Stomach (tissue), 9 donors: Measurements from ENCODE around the gene ANKIB1. TPM values are rescaled to one million over a fixed set of nuclear protein-coding genes. Genes with fewer than 3 reads are reported as not detected.

Experiments used
- DNase-seq, 2 donors: peaks; one replicate each; pipeline versions ENCODE4 v3.0.0 to v3.0.0-alpha.2; 2013 to 2019
- H3K27ac ChIP-seq, 5 donors: fragments of 200-600 bp in 4 of 5; sonication (generic) in 4 of 5; one replicate each; pipeline ENCODE4 v1.5.1; 2013 to 2019; ENCODE audit warnings: mild to moderate bottlenecking in 1 of 5, moderate library complexity in 1 of 5
- H3K27me3 ChIP-seq, 3 donors: fragments of 200-600 bp; sonication (generic); one replicate each; pipeline ENCODE4 v1.5.1; 2017 to 2019; ENCODE audit warnings: mixed run types in 1 of 3
- H3K36me3 ChIP-seq, 4 donors: fragments of 200-600 bp; sonication (generic); 1 replicate in 3 of 4; 2 replicates in 1 of 4; pipeline ENCODE4 v1.5.1; 2016 to 2019
- H3K4me1 ChIP-seq, 4 donors: fragments of 200-600 bp; sonication (generic); one replicate each; pipeline ENCODE4 v1.5.1; 2016 to 2019
- H3K4me3 ChIP-seq, 4 donors: fragments of 200-600 bp; sonication (generic) in 3 of 4; one replicate each; pipeline ENCODE4 v1.5.1; 2016 to 2019; ENCODE audit warnings: mild to moderate bottlenecking in 1 of 4
- H3K9me3 ChIP-seq, 4 donors: fragments of 200-600 bp; sonication (generic); one replicate each; pipeline ENCODE4 v1.5.1; 2016 to 2019
- EP300 ChIP-seq: sonication (generic); formaldehyde crosslinking; IDR thresholded peaks from one replicate; pipeline ENCODE4 v1.6.1; 2017; ENCODE audit warnings: antibody characterized with exemption
- POLR2A ChIP-seq, 4 donors: fragments of 450-650 bp; IDR thresholded peaks; one replicate each; pipeline ENCODE4 v1.6.1; 2016; ENCODE audit warnings: antibody characterized with exemption in 4 of 4, control low read depth in 2 of 4, mild to moderate bottlenecking in 1 of 4, moderate library complexity in 1 of 4
- POLR2AphosphoS5 ChIP-seq, 3 donors: sonication (generic); formaldehyde crosslinking; IDR thresholded peaks; one replicate each; pipeline ENCODE4 v1.6.1; 2016; ENCODE audit warnings: antibody characterized with exemption in 3 of 3
- WGBS, 5 donors: extraction: QIAGEN DNeasy Blood & Tissue Kit in 3 of 5; methylation state at CpG; one replicate each; pipeline versions ENCODE4 v1.1.5 to v1.1.7; 2013 to 2018; 5-methylcytosine and 5-hydroxymethylcytosine counted together
- intact Hi-C: fragments of 100-400 bp; cut with DNase I; formaldehyde crosslinking; loops from one replicate; pipeline ENCODE4 v1.15.1; 2023; ENCODE audit warnings: low total_unique reads
- polyA plus RNA-seq, 3 donors: library from polyadenylated mRNA; stranded (reverse); fragments of 200-250 nt; gene quantifications; one replicate each; pipeline ENCODE4 v1.2.3, GENCODE V29; 2013
- total RNA-seq, 5 donors: library from RNA; depleted of rRNA; stranded (reverse); fragments of >200 nt; gene quantifications; one replicate each; pipeline versions ENCODE4 v1.1.0 to v1.2.3, GENCODE V29; 2014 to 2016
- TF ChIP-seq, protein P1 (sequence below), 7 experiments: fragments of 450-650 bp in 4 of 7; fragments of 200-600 bp in 3 of 7; sonication (generic) in 3 of 7; IDR thresholded peaks; one replicate each; pipeline ENCODE4 v1.5.1; 2016 to 2019; ENCODE audit warnings: antibody characterized with exemption in 7 of 7, control low read depth in 2 of 7, mild to moderate bottlenecking in 1 of 7
- donor health status: healthy with polysubstance abuse.
- donor health status: Bipolar disorder and iron deficiency.
- donor health status: healthy.

The ANKIB1 gene
- total and polyA plus RNA-seq, 8 donors: 8.3 to 212 (median 36.2) TPM

DNA sequence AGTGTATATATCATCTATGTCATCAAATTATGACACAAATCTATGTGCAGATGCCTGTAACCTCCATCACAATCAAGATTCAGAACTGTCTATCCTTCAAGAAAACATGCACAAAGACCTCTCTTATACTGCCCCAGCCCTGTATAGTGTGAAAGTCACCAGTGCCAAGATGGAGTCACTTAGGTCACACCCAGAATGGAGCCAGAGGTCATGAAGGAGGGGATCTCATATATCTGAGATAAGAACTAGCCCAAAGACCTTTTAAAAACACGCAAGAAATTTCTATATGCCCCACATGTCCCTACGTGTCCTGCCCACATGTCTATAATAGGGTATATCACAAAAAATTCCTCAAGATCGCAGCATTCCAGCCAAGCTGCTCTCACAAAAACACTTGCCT lies 181.4 kb downstream of the ANKIB1 start:
- TF ChIP-seq, protein P1, sequence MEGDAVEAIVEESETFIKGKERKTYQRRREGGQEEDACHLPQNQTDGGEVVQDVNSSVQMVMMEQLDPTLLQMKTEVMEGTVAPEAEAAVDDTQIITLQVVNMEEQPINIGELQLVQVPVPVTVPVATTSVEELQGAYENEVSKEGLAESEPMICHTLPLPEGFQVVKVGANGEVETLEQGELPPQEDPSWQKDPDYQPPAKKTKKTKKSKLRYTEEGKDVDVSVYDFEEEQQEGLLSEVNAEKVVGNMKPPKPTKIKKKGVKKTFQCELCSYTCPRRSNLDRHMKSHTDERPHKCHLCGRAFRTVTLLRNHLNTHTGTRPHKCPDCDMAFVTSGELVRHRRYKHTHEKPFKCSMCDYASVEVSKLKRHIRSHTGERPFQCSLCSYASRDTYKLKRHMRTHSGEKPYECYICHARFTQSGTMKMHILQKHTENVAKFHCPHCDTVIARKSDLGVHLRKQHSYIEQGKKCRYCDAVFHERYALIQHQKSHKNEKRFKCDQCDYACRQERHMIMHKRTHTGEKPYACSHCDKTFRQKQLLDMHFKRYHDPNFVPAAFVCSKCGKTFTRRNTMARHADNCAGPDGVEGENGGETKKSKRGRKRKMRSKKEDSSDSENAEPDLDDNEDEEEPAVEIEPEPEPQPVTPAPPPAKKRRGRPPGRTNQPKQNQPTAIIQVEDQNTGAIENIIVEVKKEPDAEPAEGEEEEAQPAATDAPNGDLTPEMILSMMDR (IDR thresholded peaks at IDR 0.05): no peak
- no peak for TF ChIP-seq EP300
- no peak for TF ChIP-seq POLR2AphosphoS5 (IDR thresholded peaks at IDR 0.05)
- Histone ChIP-seq H3K4me3 (no peak overlapping the region), H3K36me3 (no peaks in the 10 kb centered on the region), H3K9me3 (no peaks in the 10 kb centered on the region), H3K27ac (no peak overlapping the region), H3K4me1 (peaks cover 0 to 18% (median 6%) of the 10 kb centered on the region in 4 donors), H3K27me3 (peaks cover 0 to 14% (median 8%) of the 10 kb centered on the region in 3 donors)
- no peak for DNase-seq
- WGBS, 5 donors: 71 to 82% (median 79%) methylated on average over 3 of the region's 3 CpGs
- intact Hi-C loops: no loop called here

DNA sequence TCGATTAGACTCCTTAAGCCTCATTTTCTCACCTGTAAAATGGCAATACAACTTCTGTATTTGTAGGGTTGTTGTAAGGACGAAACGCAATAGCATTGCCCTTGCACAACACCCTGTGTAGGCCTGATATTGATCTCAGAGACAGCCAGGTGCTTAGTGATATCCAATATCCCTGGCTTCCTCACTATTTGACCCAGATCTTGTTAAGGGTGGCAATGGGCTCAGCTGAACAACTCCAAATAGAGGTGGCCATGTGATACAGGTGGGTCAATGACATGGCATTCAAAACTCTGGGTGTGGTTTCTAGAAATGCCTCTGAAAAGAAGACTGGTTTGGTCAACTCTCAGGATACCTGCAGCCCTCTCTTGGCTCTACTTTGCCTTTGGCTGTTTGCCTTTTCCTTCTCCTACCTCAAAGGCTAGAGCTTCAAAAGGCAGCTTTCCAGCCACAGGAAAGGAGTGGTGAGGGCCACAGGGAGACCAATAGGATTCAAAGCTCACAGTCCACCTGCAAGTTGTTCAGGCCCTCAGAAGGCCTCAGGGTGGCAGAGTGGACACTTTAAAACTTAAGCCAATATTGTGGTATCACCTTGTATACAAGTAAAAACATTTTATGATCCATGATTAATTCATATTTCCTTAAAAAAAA lies 186.6 kb downstream of the ANKIB1 start:
- DNase-seq: no peak
- Histone ChIP-seq H3K27me3 (no peaks in the 10 kb centered on the region), H3K27ac (no peak overlapping the region), H3K9me3 (no peaks in the 10 kb centered on the region), H3K4me3 (no peak overlapping the region), H3K36me3 (no peaks in the 10 kb centered on the region), H3K4me1 (no peaks in the 10 kb centered on the region)
- TF ChIP-seq, protein P1 (IDR thresholded peaks at IDR 0.05): no peak
- TF ChIP-seq POLR2AphosphoS5 (IDR thresholded peaks at IDR 0.05): no peak
- no peak for TF ChIP-seq EP300
- no peak for TF ChIP-seq POLR2A (IDR thresholded peaks at IDR 0.05)
- intact Hi-C loops: no loop called here
- 85 to 95% (median 92%) methylated on average over 3 of the region's 3 CpGs for WGBS, 5 donors

DNA sequence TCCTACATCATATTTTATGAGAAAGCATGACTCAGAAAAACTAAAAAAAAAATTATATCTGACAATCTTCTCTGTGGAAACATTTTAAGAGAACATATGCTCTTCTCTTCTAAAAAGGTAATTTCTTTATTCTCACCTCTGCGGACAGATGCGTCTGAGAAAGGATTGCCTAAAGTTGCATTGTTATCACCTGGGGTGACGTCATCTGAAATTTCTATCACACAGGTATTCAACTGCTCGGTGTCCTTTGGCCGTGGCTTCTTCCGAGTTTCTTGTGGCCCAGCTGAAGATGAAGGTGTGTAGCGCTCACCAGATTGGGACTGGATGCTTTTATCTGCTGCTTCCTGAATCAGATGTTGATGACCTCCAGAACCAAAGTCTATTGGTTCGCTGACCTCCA lies 187.2 kb downstream of the ANKIB1 start:
- Histone ChIP-seq H3K36me3 (no peaks in the 10 kb centered on the region), H3K27ac (no peak overlapping the region), H3K9me3 (no peaks in the 10 kb centered on the region), H3K4me1 (no peaks in the 10 kb centered on the region), H3K27me3 (no peaks in the 10 kb centered on the region), H3K4me3 (no peak overlapping the region)
- intact Hi-C loops: no loop called here
- 93 to 96% (median 94%) methylated on average over 8 of the region's 8 CpGs for WGBS, 5 donors
- TF ChIP-seq POLR2A (IDR thresholded peaks at IDR 0.05) (no peak), EP300 (no peak), POLR2AphosphoS5 (IDR thresholded peaks at IDR 0.05) (no peak)
- TF ChIP-seq, protein P1 (IDR thresholded peaks at IDR 0.05): no peak
- no peak for DNase-seq

DNA sequence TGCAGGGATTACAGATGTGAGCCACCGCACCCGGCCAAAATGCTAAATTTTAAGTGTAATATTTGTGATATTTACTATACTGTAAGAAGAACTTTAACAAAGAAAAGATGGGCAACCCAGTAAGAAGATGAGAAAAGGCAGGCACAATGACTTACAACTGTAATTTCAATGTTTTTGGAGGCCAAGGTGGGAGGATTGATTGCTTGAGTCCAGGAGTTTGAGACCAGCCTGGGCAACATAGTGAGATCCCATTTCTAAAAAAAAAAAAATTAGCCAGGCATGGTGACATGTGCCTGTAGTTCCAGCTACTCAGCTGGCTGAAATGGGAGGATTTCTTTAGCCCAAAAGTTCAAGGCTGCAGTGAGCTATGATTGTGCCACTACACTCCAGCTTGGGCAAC lies 189.8 kb downstream of the ANKIB1 start:
- no peak for TF ChIP-seq EP300
- no peak for TF ChIP-seq POLR2AphosphoS5 (IDR thresholded peaks at IDR 0.05)
- TF ChIP-seq, protein P1 (IDR thresholded peaks at IDR 0.05): no peak
- TF ChIP-seq POLR2A (IDR thresholded peaks at IDR 0.05): no peak
- intact Hi-C loops: no loop called here
- Histone ChIP-seq H3K4me3 (no peak overlapping the region), H3K27me3 (no peaks in the 10 kb centered on the region), H3K4me1 (no peaks in the 10 kb centered on the region), H3K36me3 (no peaks in the 10 kb centered on the region), H3K27ac (no peak overlapping the region), H3K9me3 (no peaks in the 10 kb centered on the region)
- DNase-seq: no peak
- WGBS, 5 donors: 79 to 98% (median 94%) methylated on average over 2 of the region's 2 CpGs
